Measurements from ENCODE around the gene TANGO6.
"Not testable (repeated sequence)": the region's sequence is repeated elsewhere in the genome, so short reads cannot be mapped to it uniquely, and the experiment has no call there.

The TANGO6 gene

DNA sequence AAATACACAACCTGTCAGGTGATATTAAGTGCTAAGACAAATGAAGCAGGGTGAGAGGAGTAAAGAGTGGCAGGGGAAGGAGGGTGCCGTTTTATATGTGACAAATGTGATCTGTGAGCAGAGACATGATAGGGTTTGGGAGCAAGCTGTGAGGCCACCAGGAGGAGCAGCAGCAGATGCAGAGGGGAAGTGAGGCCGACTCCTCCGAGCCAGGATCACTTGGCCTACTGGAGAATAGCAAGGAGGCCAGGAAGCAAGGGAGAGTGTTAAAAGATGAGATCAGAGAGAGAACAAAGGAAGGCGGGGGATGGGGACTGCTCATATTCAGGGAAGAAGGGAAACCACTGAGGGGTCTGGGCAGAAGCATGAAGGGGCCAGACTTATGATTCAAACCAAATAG, 129.4 kb downstream of the TANGO6 start:
- DNase-seq (ENCODE audit: low spot score) = peak; percentile 70

GRCh38 chr16:68973611-68974120, 130.3 kb downstream of the TANGO6 start:
- no peak for DNase-seq (ENCODE audit: low spot score)

DNA sequence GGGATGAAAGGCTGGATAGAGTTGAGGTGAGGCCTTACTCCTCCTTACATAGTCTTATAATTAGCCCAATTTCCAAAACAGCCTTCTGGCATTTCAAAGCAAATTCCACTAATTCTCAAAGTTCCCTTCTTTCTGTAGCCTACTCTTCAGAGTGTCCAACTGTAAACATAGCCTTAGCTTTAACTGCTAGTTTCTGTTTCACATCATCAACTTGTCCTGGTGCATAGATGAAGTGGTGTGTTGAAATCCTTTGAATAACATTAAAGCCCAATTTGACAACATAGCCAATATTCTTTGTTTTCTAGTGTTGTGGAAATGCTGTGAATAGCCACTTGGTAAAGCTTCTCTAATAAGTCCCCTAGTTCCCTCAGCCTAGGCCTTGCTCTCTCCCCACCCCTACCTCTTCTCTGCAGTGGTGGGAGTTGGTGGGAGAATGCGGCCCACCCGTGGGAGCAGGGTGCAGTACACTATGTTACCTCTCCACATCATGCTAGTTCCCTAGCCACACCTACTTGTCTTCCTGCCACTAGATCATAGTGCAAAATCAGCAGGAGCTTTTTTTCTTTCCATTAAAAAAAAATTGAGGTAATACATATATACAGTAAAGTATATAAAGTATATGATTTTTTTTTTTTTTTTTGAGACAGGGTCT, 135.1 kb downstream of the TANGO6 start:
- no peak for DNase-seq (ENCODE audit: low spot score)

- DNase-seq (ENCODE audit: low spot score) = no peak
These were observed 137.5 kb downstream of the TANGO6 start for GRCh38 chr16:68980695-68981315.

DNA sequence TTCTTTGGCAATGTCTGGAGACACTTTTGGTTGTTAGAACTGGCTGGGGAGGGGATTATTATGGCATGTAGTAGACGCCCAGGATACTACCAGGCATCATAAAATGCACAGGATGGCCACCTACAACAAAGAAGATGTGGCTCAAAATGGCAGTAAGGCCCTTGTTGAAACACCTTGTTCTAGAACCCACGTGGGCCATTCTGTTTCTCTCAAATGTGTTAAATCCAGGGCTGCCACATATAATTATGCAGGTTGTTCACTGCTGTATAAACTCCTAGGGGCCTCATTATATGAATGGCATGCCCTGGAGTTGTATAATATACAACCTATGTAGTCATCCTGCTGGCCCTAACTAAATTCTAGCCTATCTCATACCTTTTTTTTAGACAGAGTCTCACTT, 138.6 kb downstream of the TANGO6 start:
- no peak for DNase-seq (ENCODE audit: low spot score)

DNA sequence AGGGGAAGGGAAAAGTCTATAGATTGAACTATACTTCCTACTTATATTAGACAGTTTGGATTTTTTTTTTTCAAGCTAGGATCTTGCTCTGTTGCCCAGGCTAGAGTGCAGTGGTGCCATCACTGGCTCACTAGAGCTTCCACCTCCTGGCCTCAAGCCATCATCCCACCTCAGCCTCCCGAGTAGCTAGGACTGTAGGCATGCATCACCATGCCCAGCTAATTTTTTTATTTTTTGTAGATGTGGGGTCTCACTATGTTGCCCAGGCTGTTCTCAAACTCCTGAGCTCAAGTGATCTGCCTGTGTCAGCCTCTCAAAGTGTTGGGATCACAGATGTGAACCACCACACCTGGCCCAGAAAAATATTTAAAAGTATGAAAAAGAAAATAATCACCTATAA, 141.1 kb downstream of the TANGO6 start:
- no peak for DNase-seq (ENCODE audit: low spot score)

- no peak for DNase-seq (ENCODE audit: low spot score)
These were observed 141.9 kb downstream of the TANGO6 start for GRCh38 chr16:68985268-68985667.

DNA sequence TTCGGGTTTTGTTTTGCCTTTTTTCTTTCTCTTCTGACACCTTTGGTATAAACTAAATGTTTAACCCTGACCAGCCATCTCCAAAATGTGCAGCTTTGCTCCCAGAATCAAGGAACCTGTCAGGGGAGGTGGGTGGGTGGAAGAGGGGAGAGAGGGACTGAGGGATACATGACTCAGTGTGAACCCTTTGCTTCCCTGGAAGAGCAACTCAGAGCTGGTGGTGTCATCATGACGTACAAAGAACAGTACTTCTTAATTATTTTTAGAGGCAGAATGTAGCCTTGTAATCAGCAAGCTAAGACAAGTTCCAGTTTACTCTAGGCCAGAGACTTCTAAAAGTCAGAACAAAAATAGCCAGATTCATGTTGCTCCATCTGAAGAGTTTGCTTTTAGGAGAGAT, 142.5 kb downstream of the TANGO6 start:
- no peak for DNase-seq (ENCODE audit: low spot score)

- no peak for DNase-seq (ENCODE audit: low spot score)
These were observed 144.6 kb downstream of the TANGO6 start for GRCh38 chr16:68987734-68988457.

DNA sequence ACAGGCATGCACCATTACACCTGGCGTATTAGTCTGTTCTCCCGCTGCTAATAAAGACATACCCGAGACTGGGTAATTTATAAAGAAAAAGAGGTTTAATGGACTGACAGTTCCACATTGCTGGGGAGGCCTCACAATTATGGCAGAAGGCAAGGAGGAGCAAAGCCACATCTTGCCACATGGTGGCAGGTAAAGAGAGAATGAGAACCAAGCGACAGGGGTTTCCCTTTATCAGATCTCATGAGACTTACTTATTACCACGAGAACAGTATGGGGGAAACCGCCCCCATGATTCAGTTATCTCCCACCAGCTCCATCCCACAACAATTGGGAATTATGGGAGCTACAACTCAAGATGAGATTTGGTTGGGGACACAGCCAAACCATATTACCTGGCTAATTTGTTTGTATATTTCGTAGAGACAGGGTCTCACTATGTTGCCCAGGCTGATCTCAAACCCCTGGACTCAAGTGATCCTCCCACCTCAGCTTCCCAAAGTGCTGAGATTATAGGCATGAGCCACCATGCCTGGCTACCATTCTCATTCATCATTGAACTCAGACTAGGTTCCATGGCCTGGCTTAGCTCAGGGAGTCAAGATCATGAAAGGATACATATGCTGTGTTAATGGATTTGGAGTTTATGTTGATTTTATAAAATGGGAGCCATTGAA, 147.0 kb downstream of the TANGO6 start:
- not testable (repeated sequence) for DNase-seq (ENCODE audit: low spot score)

DNA sequence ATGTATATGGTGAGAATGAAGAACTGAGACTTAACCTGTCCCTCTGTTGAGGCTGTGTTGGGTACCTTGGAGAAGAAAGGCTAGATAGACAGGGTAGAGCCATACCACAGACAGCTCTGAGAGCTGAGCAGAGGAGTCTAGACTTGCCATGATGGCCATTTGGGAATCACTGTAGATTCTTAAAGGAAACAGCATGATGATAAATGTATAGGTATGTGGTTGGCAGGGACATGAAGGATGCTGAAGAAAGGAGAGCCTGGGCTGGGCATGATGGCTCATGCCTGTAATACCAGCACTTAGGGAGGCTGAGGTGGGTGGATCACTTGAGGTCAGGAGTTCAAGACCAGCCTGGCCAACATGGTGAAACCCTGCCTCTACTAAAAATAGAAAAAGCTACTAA, 147.7 kb downstream of the TANGO6 start:
- no peak for DNase-seq (ENCODE audit: low spot score)

DNA sequence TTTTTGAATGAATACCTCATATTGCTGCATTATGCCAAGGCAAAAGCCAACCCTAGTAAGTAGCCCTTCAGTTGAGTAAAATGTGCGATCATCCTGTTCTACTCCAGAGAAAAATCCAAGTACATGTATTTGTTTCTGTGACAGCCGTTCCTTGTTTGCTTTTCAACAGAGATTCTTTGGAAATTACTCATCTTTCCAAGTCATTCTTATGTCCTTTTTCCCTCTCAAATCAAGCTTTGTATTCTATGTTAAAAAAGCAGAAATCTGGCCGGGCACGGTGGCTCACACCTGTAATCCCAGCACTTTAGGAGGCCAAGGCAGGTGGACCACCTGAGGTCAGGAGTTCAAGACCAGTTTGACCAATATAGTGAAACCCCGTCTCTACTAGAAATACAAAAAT, 149.2 kb downstream of the TANGO6 start:
- DNase-seq (ENCODE audit: low spot score) = no peak

- DNase-seq (ENCODE audit: low spot score) = no peak
These were observed 150.1 kb downstream of the TANGO6 start for GRCh38 chr16:68993456-68993855.

- DNase-seq (ENCODE audit: low spot score) = no peak
These were observed 150.6 kb downstream of the TANGO6 start for GRCh38 chr16:68993885-68994284.

DNA sequence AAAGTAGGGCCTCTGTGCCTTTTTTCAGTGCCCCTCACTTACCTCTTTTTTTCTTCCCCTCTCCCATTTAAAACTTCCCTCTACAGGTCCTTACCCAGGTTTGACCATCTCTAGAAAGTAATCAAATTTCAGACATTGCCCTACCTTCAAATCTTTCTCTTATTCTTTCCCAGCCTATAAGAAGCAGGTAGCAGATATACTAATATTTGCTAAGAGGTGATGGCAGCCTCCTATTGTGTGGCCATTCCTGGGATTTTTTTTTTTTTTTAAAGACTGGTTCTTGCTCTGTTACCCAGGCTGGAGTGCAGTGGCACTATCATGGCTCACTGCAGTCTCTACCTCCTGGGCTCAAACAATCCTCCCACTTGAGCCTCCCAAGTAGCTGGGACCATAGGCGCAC, 151.0 kb downstream of the TANGO6 start:
- no peak for DNase-seq (ENCODE audit: low spot score)

GRCh38 chr16:68995011-68995504, 151.7 kb downstream of the TANGO6 start:
- peak; percentile 21 for DNase-seq (ENCODE audit: low spot score)

- no peak for DNase-seq (ENCODE audit: low spot score)
These were observed 154.2 kb downstream of the TANGO6 start for GRCh38 chr16:68997564-68997963.

DNA sequence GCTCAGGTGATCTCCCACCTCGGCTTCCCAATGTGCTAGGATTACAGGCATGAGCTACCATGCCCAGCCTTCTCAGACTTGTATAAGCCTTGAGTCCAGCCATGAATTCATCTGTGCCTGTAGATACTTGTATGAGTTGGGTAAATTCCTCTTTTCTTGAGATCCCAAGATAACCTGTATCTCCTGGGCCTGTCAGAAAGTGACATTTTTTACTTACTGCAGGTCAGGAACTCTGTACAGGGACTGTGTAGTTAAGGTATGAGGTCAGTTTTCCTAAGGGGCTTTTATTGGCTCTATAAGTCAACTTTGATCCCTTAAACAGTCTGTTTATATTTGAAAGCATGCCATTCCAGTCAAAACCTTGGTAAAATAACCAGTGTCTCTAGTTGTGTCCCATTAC, 155.8 kb downstream of the TANGO6 start:
- no peak for DNase-seq (ENCODE audit: low spot score)

GRCh38 chr16:69003500-69003899, 160.2 kb downstream of the TANGO6 start:
- DNase-seq (ENCODE audit: low spot score) = peak; percentile 6

DNA sequence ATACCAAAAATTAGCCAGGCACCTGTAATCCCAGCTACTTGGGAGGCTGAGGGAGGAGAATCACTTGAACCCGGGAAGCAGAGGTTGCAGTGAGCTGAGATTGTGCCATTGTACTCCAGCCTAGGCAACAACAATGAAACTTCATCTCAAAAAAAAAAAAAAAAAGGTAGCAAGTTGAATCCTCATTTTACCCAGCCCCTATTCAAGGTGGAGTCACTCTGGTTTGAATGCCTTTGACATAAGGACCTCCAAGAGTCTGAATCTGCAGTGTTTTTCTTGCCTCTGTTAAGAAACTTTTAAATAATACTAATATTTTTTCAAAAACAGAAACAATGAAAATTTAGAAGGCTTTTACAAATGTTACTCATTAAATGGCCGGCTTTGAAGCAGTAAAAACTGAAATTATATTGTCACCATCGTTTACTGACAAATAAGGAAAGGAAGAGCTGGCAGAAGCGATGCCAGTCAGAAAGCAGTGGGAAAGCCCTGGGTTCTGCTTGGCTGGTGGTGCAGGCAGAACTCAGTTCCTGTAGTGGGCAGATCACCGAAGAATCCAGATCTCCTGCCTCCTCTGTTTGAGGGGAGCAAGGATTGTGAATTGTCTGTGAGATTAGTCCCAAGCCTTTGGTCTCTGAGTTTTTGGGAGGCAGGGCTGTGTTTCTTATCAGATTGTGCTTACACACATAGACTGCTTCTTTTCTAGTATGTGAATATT, 162.5 kb downstream of the TANGO6 start:
- no peak for DNase-seq (ENCODE audit: low spot score)

DNA sequence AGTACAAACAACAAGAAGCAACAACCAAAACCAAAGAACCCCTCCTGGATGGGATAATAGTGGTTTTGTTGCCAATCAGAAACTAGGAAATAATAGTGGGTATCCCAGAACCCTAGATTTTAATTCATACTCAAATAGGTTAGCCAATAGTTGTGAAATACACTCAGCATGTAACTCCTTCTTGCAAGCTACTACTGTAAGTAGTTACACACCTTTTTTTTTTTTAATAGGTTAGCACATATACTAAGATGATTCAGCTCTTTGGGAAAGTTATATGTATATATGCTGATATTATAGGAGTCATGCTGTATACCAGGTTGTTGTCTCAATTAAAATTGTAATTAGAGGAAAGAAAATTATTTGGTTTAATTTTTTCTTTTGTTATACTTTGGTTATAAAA, 169.6 kb downstream of the TANGO6 start:
- no peak for DNase-seq (ENCODE audit: low spot score)

- no peak for DNase-seq (ENCODE audit: low spot score)
These were observed 170.7 kb downstream of the TANGO6 start for GRCh38 chr16:69013991-69014390.
